Skeletal muscle tissue (tissue), 4 donors: ENCODE measurements around the gene CD244. TPM values are rescaled to one million over a fixed set of nuclear protein-coding genes. Genes with fewer than 3 reads are reported as not detected.
"Not testable (repeated sequence)": the region's sequence is repeated elsewhere in the genome, so short reads cannot be mapped to it uniquely, and the experiment has no call there.

Experiments used
- H3K27ac ChIP-seq: one replicate; pipeline ENCODE4 v1.7.0; 2013; ENCODE audit warnings: mild to moderate bottlenecking, low read depth, low read length, inconsistent platforms
- H3K27me3 ChIP-seq, 3 donors: one replicate each; pipeline ENCODE4 v1.7.0; 2013; ENCODE audit warnings: low read length in 3 of 3; ENCODE audit not compliant: control insufficient read depth in 3 of 3, insufficient read depth in 3 of 3
- H3K36me3 ChIP-seq, 3 donors: one replicate each; pipeline ENCODE4 v1.7.0; 2013; ENCODE audit warnings: low read length in 3 of 3; ENCODE audit not compliant: control insufficient read depth in 3 of 3, insufficient read depth in 3 of 3
- H3K4me1 ChIP-seq, 3 donors: one replicate each; pipeline ENCODE4 v1.7.0; 2013; ENCODE audit warnings: low read length in 3 of 3, mild to moderate bottlenecking in 3 of 3; ENCODE audit not compliant: control insufficient read depth in 3 of 3, insufficient read depth in 3 of 3
- H3K4me3 ChIP-seq, 3 donors: one replicate each; pipeline ENCODE4 v1.7.0; 2013; ENCODE audit warnings: low read length in 3 of 3
- H3K9ac ChIP-seq, 3 donors: one replicate each; pipeline ENCODE4 v1.7.0; 2013; ENCODE audit warnings: low read length in 3 of 3, mild to moderate bottlenecking in 3 of 3, moderate library complexity in 2 of 3, low read depth in 1 of 3
- H3K9me3 ChIP-seq, 3 donors: one replicate each; pipeline ENCODE4 v1.7.0; 2013; ENCODE audit warnings: low read length in 3 of 3; ENCODE audit not compliant: control insufficient read depth in 3 of 3
- total RNA-seq: library from RNA; depleted of rRNA; stranded (reverse); fragments of >200 nt; gene quantifications from one replicate; pipeline ENCODE4 v1.2.3, GENCODE V29; 2014
- donor health status: Osteomylitis.

CD244 gene
- total RNA-seq, 1 donor from 2014 or later, result 1.6 TPM

- not testable (repeated sequence) for H3K4me3 ChIP-seq, H3K9ac ChIP-seq, H3K36me3 ChIP-seq, H3K27ac ChIP-seq, H3K9me3 ChIP-seq, H3K27me3 ChIP-seq, H3K4me1 ChIP-seq
These were observed 31.9 kb upstream of the CD244 start for GRCh38 chr1:160894368-160895135.

DNA sequence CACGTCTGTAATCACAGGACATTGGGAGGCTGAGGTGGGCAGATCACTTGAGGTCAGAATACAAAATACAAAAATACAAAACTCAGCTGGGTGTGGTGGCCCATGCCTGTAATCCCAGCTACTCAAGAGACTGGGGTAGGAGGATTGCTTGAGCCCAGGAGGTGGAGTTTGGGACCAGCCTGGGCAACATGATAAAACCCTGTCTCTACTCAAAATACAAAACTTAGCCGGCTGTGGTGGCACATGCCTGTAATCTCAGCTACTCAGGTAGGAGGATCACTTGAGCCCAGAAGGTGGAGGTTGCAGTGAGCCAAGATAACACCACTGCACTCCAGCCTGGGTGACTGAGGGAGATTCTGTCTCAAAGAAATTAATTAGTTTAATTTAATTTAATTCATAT is 28.8 kb upstream of the CD244 start:
- no peaks in the 10 kb centered on the region for H3K9me3 ChIP-seq
- no peaks in the 10 kb centered on the region for H3K4me1 ChIP-seq
- no peaks in the 10 kb centered on the region for H3K27me3 ChIP-seq
- no peak overlapping the region for H3K9ac ChIP-seq
- H3K36me3 ChIP-seq, result no peaks in the 10 kb centered on the region
- no peak overlapping the region for H3K4me3 ChIP-seq
- no peak overlapping the region for H3K27ac ChIP-seq

DNA sequence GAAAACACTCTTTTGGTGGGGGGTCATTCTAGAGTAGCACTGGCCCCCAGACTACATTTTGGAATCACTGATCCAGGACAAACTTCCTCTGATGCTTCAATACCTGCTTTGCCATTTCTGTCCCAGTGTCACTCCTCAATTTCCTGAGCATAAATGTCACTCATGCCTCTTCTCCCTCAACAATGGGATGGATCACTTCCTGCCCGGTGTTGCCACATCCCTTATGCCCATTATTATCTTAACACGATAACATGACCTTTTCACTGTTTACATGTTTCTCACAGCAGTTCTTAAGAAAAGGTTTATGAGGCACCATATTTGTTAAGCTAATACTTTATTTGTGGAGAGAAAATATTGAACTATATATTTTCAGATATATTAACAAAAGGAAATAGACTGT is 26.2 kb upstream of the CD244 start:
- Histone ChIP-seq H3K4me3 (no peak overlapping the region), H3K36me3 (no peaks in the 10 kb centered on the region), H3K27ac (no peak overlapping the region), H3K9me3 (no peaks in the 10 kb centered on the region), H3K9ac (no peak overlapping the region), H3K27me3 (no peaks in the 10 kb centered on the region), H3K4me1 (no peaks in the 10 kb centered on the region)

DNA sequence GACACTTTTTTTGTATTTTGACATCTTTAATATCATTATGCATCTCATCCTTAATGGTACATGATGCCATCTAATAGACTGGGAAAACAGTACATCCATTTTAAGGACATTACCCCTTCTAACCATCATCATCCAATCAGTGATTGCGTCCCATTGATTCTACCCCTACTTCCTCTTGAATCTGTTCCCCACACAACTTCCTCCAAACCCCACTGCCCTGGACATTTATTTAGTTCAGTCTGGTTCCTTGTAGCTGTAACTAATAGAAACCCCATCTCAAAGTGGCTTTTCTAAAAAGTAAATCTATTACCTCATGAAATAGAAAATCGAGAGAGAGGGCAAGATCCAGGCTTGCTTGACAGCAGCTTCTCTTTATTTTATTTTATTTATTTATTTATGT is 24.4 kb upstream of the CD244 start:
- Histone ChIP-seq H3K36me3 (no peaks in the 10 kb centered on the region), H3K9me3 (no peaks in the 10 kb centered on the region), H3K9ac (no peak overlapping the region), H3K4me3 (no peak overlapping the region), H3K4me1 (no peaks in the 10 kb centered on the region), H3K27ac (no peak overlapping the region), H3K27me3 (no peaks in the 10 kb centered on the region)

DNA sequence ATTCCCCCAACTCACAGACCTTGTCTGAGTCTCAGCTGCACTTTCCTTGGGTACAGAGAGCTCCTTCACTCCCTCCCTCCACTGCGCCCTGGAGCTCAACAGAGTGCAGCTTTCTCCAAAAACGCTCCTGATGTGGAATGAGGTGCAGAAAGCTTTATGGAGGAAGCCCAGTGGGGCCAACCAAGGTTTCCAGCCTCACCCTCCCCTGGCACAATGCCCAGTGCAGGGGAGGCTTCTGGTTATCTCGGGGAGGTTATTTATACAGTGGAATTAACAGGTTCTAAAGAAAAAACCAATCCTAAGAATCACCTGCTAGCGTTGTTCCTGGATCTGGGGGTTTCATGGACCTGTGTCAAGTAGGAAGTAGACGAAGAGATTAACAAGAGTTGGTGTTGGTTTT is 22.4 kb upstream of the CD244 start, which contains the start of gene ITLN1:
TSS of gene ITLN1 (minus strand) at position 139 of the 400 bp plus-strand sequence. CDS start 303 bp downstream, outside the sequence.
- Histone ChIP-seq H3K36me3 (no peaks in the 10 kb centered on the region), H3K9ac (no peak within 1 kb of the TSS), H3K4me1 (no peaks in the 10 kb centered on the region), H3K4me3 (no peak within 1 kb of the TSS), H3K27ac (no peak within 1 kb of the TSS), H3K27me3 (no peaks in the 10 kb centered on the region), H3K9me3 (no peaks in the 10 kb centered on the region)

DNA sequence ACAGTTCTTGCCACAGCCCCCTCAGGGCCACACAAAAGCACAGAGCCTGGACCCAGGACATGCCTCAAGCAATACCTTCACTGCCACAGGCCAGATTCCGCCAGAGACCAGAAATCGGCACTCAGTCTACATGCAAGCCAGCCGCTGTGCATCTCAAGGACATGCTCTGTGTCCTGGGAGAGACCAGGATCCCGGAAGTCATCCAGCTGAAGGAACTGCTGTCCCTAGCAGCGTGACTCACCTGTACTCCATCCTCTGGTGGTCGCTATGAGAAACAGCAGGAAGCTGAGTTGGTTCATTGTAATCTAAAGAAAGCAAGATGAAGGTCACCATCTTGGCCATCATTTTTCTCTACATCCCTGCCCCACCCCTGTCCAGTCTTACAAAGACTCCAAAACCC is 21.9 kb upstream of the CD244 start:
- H3K9ac ChIP-seq, result no peak overlapping the region
- no peaks in the 10 kb centered on the region for H3K4me1 ChIP-seq
- H3K27ac ChIP-seq, result no peak overlapping the region
- H3K36me3 ChIP-seq, result no peaks in the 10 kb centered on the region
- H3K4me3 ChIP-seq, result no peak overlapping the region
- no peaks in the 10 kb centered on the region for H3K9me3 ChIP-seq
- no peaks in the 10 kb centered on the region for H3K27me3 ChIP-seq

DNA sequence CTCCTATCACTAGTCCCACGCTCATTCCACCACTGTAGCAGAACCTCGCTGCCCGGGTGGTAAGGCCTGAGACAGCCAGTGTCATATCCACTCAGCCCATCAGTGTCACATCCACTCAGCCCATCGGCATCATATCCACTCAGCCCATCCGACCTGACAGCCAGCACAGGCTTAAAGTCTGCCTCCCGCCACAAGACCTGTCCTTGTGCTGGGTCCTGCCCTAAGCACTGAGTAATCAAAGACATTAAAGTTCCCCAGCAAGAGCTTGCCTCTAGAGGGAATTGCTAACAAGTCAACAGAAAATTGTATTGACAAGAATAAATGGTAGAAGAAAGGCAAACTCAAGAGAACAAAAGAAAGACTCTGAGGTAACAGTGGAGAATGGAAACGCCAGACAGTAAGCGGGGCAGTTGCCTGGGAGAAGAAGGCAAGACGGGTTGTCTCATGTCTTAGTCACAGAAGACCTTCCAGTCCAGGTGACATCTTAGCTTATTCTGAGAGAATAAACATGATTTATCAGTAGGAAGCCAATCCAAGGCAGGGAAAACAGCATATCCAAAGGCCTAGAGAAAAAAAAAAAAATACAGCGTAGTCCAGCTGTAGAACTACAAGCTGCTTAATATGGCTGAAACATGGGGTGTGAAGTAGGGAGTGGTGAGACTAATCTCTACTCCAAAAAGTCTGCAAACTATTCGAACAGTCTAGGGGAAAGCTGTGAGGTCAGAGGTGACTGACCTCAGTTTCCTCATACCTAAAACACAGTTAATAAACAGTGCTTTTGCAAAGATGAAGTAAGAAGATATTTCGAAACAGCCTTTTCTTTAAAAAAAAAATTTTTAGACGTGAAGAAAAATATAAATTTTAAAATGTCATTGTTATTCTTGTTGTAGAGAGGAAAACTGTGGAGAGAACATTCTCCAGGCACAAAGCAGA is 21.2 kb upstream of the CD244 start:
- H3K27me3 ChIP-seq, result no peaks in the 10 kb centered on the region
- no peak overlapping the region for H3K4me3 ChIP-seq
- no peaks in the 10 kb centered on the region for H3K36me3 ChIP-seq

GRCh38 chr1:160882582-160882981 is 19.9 kb upstream of the CD244 start:
- Histone ChIP-seq H3K4me1 (no peaks in the 10 kb centered on the region), H3K27me3 (no peaks in the 10 kb centered on the region), H3K9ac (no peak overlapping the region), H3K9me3 (no peaks in the 10 kb centered on the region), H3K27ac (no peak overlapping the region), H3K4me3 (no peak overlapping the region), H3K36me3 (no peaks in the 10 kb centered on the region)

More for the DNA sequence above, 21.2 kb upstream of the CD244 start:
- Histone ChIP-seq H3K4me1 (no peaks in the 10 kb centered on the region), H3K9me3 (no peaks in the 10 kb centered on the region), H3K9ac (no peak overlapping the region), H3K27ac (no peak overlapping the region)

DNA sequence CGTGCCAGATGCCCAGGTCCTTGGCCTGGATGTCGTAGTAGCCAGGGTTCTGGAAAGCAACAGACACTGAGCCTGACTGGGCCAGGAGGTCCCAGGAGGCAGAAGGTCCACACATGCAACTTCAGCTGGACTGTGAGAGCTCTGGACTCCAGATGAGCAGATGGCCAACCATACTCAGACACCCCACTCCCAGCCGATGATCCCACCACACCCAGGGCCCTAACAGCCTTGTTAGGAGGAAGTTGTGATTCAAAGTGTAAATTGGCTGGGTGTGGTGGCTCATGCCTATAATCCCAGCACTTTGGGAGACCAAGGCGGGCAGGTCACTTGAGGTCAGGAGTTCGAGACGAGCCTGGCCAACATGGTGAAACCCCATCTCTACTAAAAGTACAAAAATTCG is 18.6 kb upstream of the CD244 start:
- not testable (repeated sequence) for H3K4me1 ChIP-seq, H3K9ac ChIP-seq, H3K9me3 ChIP-seq, H3K36me3 ChIP-seq, H3K4me3 ChIP-seq, H3K27me3 ChIP-seq, H3K27ac ChIP-seq

DNA sequence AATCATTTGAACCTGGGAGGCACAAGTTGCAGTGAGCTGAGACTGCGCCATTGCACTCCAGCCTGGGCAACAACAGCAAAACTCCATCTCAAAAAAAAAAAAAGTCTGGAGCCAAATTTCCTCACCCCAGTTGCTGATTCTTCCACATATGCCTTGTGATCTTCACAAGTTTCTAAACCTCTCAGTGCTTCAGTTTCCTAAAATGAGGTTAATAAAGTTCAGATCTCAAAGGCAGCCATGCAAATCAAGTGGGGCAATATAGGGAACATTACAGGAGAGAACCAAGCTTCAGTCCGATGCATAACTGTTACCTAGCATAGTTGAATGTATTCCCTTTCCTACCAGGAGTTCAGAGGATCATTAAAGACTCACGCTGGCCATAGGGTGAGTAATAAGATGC is 17.5 kb upstream of the CD244 start:
- Histone ChIP-seq H3K27ac (no peak overlapping the region), H3K9me3 (no peaks in the 10 kb centered on the region), H3K36me3 (no peaks in the 10 kb centered on the region), H3K4me3 (no peak overlapping the region), H3K27me3 (no peaks in the 10 kb centered on the region), H3K4me1 (no peaks in the 10 kb centered on the region), H3K9ac (no peak overlapping the region)
